Neural progenitor cell (in vitro differentiated cells): ENCODE data around the gene LSM14B.

ENCODE experiments used
- EZH2phosphoT487 ChIP-seq: fragments of 200-600 bp; sonication (generic); IDR thresholded peaks from 2 replicates; pipeline ENCODE4 v1.6.1; 2017; ENCODE audit warnings: antibody characterized with exemption
- TF ChIP-seq, protein P1 (sequence below): fragments of 200-600 bp; sonication (generic); IDR thresholded peaks from 2 replicates; pipeline ENCODE4 v1.5.1; 2017; ENCODE audit warnings: antibody characterized with exemption, mild to moderate bottlenecking

DNA sequence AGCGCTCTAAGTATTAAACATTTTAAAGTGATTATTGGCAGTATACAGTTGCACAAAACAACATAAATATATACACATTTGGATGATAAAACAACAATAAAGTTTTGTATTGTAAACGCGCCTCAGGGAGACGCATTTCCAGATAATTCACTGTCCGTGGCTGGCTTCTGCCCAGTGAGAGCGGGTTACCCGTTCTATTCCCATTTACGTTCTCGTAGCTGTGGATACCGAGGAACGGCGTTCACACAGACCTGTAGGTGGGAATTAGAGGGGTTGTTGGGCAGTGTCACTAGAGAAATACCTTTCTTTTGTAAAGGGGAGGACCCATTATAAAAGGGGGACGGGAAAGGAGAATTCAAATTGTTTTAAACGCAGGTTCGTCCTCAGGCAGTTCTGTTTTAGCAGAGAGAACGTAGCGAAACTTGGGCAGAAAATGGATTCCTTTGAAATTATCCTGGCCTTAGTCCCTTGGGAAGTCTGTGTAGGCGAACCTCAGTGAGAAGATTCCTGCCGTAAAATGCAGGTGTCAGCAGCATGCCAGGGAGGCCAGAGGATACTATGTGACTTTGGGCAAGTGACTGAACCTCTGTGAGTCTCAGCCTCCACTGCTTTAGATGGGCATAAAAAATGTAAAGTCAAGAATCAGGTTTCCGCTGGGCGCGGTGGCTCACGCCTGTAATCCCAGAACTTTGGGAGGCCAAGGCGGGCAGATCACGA lies 61.3 kb downstream of the LSM14B start:
- TF ChIP-seq, protein P1, sequence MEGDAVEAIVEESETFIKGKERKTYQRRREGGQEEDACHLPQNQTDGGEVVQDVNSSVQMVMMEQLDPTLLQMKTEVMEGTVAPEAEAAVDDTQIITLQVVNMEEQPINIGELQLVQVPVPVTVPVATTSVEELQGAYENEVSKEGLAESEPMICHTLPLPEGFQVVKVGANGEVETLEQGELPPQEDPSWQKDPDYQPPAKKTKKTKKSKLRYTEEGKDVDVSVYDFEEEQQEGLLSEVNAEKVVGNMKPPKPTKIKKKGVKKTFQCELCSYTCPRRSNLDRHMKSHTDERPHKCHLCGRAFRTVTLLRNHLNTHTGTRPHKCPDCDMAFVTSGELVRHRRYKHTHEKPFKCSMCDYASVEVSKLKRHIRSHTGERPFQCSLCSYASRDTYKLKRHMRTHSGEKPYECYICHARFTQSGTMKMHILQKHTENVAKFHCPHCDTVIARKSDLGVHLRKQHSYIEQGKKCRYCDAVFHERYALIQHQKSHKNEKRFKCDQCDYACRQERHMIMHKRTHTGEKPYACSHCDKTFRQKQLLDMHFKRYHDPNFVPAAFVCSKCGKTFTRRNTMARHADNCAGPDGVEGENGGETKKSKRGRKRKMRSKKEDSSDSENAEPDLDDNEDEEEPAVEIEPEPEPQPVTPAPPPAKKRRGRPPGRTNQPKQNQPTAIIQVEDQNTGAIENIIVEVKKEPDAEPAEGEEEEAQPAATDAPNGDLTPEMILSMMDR = no peak
- no peak for TF ChIP-seq EZH2phosphoT487
